ENCODE data around the gene C1QTNF9B.
"Not testable (repeated sequence)": the region's sequence is repeated elsewhere in the genome, so short reads cannot be mapped to it uniquely, and the experiment has no call there.

The C1QTNF9B gene

GRCh38 chr13:23889615-23890607 lies 7.4 kb downstream of the C1QTNF9B start:
- no peak for DNase-seq

- DNase-seq, result peak; percentile 87
Measured at GRCh38 chr13:23888658-23889614, 8.4 kb downstream of the C1QTNF9B start, which contains the start of gene MIPEP. Gene MIPEP, minus strand, starts transcription at chr13:23889400. Its CDS starts 80 bp downstream, at chr13:23889320.

GRCh38 chr13:23884361-23884760 lies 12.9 kb downstream of the C1QTNF9B start:
- DNase-seq, result not testable (repeated sequence)

GRCh38 chr13:23883255-23883654 lies 14.0 kb downstream of the C1QTNF9B start:
- no peak for DNase-seq

- DNase-seq, result not testable (repeated sequence)
Measured at GRCh38 chr13:23881402-23881800, 15.9 kb downstream of the C1QTNF9B start.

- DNase-seq, result not testable (repeated sequence)
Measured at GRCh38 chr13:23880493-23881401, 16.6 kb downstream of the C1QTNF9B start.

GRCh38 chr13:23877286-23877685 lies 20.0 kb downstream of the C1QTNF9B start:
- DNase-seq, result no peak

- DNase-seq, result no peak
Measured at GRCh38 chr13:23876265-23876664, 21.0 kb downstream of the C1QTNF9B start.

GRCh38 chr13:23871616-23872220 lies 25.6 kb downstream of the C1QTNF9B start:
- DNase-seq, result no peak

- DNase-seq, result no peak
Measured at GRCh38 chr13:23870356-23871140, 26.8 kb downstream of the C1QTNF9B start.

- no peak for DNase-seq
Measured at GRCh38 chr13:23868521-23868920, 28.8 kb downstream of the C1QTNF9B start.

GRCh38 chr13:23867027-23867491 lies 30.2 kb downstream of the C1QTNF9B start:
- DNase-seq, result no peak

- no peak for DNase-seq
Measured at GRCh38 chr13:23866420-23867026, 30.8 kb downstream of the C1QTNF9B start.

- DNase-seq, result no peak
Measured at GRCh38 chr13:23865906-23866305, 31.4 kb downstream of the C1QTNF9B start.

- no peak for DNase-seq
Measured at GRCh38 chr13:23865026-23865425, 32.3 kb downstream of the C1QTNF9B start.

- DNase-seq, result no peak
Measured at GRCh38 chr13:23861310-23861709, 36.0 kb downstream of the C1QTNF9B start.

GRCh38 chr13:23859904-23860303 lies 37.4 kb downstream of the C1QTNF9B start:
- no peak for DNase-seq

- DNase-seq, result no peak
Measured at GRCh38 chr13:23859455-23859854, 37.8 kb downstream of the C1QTNF9B start.

- DNase-seq, result no peak
Measured at GRCh38 chr13:23858546-23858945, 38.8 kb downstream of the C1QTNF9B start.

All from stimulated activated naive CD4-positive, alpha-beta T cell treated with Interleukin-2 at 50 U/mL for 16 hours (primary cell).